Astrocyte (in vitro differentiated cells and primary cell): ENCODE data around the gene SPATA2. TPM values are rescaled to one million over a fixed set of nuclear protein-coding genes. Genes with fewer than 3 reads are reported as not detected.

ENCODE experiments used
- DNase-seq: peaks from one replicate; pipeline ENCODE4 v3.0.0-alpha.2; 2010; ENCODE audit warnings: low read depth
- FAIRE-seq: peaks from 2 replicates; lab custom pipeline; 2011; peaks lifted over from hg19 to GRCh38; lab: Jason Lieb, UNC
- H2AFZ ChIP-seq: 2 replicates; pipeline ENCODE4 v1.6.0; 2012; ENCODE audit warnings: low read depth, low read length, inconsistent platforms
- H3K27ac ChIP-seq: 2 replicates; pipeline ENCODE4 v1.5.1; 2011; ENCODE audit warnings: low read depth, low read length, inconsistent platforms
- H3K27me3 ChIP-seq: 2 replicates; pipeline ENCODE4 v1.6.0; 2011; ENCODE audit warnings: low read length, inconsistent platforms; ENCODE audit not compliant: insufficient read depth
- H3K36me3 ChIP-seq: 2 replicates; pipeline ENCODE4 v1.5.1; 2011; ENCODE audit warnings: low read length, inconsistent platforms; ENCODE audit not compliant: insufficient read depth
- H3K4me1 ChIP-seq: 2 replicates; pipeline ENCODE4 v1.5.1; 2011; ENCODE audit warnings: low read length, inconsistent platforms; ENCODE audit not compliant: insufficient read depth
- H3K4me2 ChIP-seq: 2 replicates; pipeline ENCODE4 v1.6.0; 2012; ENCODE audit warnings: low read length, inconsistent platforms
- H3K4me3 ChIP-seq: 2 replicates; pipeline ENCODE4 v1.5.1; 2011; ENCODE audit warnings: low read depth, mild to moderate bottlenecking, low read length, inconsistent platforms; ENCODE audit not compliant: insufficient read depth
- H3K79me2 ChIP-seq: 2 replicates; pipeline ENCODE4 v1.6.0; 2012; ENCODE audit warnings: mild to moderate bottlenecking, low read length, inconsistent platforms; ENCODE audit not compliant: insufficient read depth
- H3K9ac ChIP-seq: 2 replicates; pipeline ENCODE4 v1.6.0; 2012; ENCODE audit warnings: mild to moderate bottlenecking, low read length, inconsistent platforms
- H3K9me3 ChIP-seq: 2 replicates; pipeline ENCODE4 v1.5.1; 2012; ENCODE audit warnings: low read depth, mild to moderate bottlenecking, low read length, inconsistent platforms; ENCODE audit not compliant: insufficient read depth
- H4K20me1 ChIP-seq: 2 replicates; pipeline ENCODE4 v1.6.0; 2012; ENCODE audit warnings: low read length, inconsistent platforms; ENCODE audit not compliant: insufficient read depth
- H3K27ac Mint-ChIP-seq: one replicate; pipeline ENCODE4 v1.8.0; 2021; ENCODE audit warnings: mild to moderate bottlenecking, mixed read lengths; ENCODE audit not compliant: unreplicated experiment
- H3K27me3 Mint-ChIP-seq: one replicate; pipeline ENCODE4 v1.8.0; 2021; ENCODE audit warnings: low read depth, mixed read lengths; ENCODE audit not compliant: unreplicated experiment
- H3K36me3 Mint-ChIP-seq: one replicate; pipeline ENCODE4 v1.8.0; 2021; ENCODE audit warnings: low read depth, mixed read lengths; ENCODE audit not compliant: unreplicated experiment
- H3K4me1 Mint-ChIP-seq: one replicate; pipeline ENCODE4 v1.8.0; 2021; ENCODE audit warnings: low read depth, mixed read lengths; ENCODE audit not compliant: unreplicated experiment
- H3K4me3 Mint-ChIP-seq: one replicate; pipeline ENCODE4 v1.8.0; 2021; ENCODE audit warnings: mild to moderate bottlenecking, moderate library complexity, mixed read lengths; ENCODE audit not compliant: unreplicated experiment
- H3K9me3 Mint-ChIP-seq: one replicate; pipeline ENCODE4 v1.8.0; 2021; ENCODE audit warnings: mild to moderate bottlenecking, mixed read lengths; ENCODE audit not compliant: unreplicated experiment
- EZH2 ChIP-seq: IDR thresholded peaks from 2 replicates; pipeline ENCODE4 v1.6.1; 2012; ENCODE audit warnings: mild to moderate bottlenecking, low read length, inconsistent platforms; ENCODE audit not compliant: insufficient read depth
- total RNA-seq: library from RNA; stranded (reverse); gene quantifications from 2 replicates; pipeline ENCODE4 v1.2.1, GENCODE V29; 2021
- TF ChIP-seq, protein P1 (sequence below): IDR thresholded peaks from 2 replicates; pipeline ENCODE4 v1.5.1; 2011; ENCODE audit warnings: low read depth, mild to moderate bottlenecking, inconsistent platforms, low read length, moderate library complexity; ENCODE audit not compliant: insufficient read depth

The SPATA2 gene
- total RNA-seq, 1 donor from 2014 or later = 7.3 TPM

DNA sequence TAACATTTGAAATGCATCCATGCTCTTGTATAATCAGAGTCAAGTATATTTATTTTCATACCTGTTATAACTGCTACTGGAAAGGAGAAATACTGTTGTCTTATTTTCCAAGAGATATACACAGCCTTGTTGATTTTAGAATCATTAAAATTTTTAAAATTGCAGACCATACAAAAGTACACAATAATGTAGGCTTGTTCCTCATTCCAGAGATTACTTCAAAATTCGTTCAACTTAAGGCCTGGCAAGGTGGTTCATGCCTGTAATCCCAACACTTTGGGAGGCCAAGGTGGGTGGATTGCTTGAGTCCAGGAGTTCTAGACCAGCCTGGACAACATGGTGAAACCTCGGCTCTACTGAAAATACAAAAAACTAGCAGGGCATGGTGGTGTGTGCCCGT is 27.0 kb upstream of the SPATA2 start:
- H3K4me1 Mint-ChIP-seq = peaks cover 16% of the 10 kb centered on the region
- Histone ChIP-seq H3K4me1 (peaks cover 17% of the 10 kb centered on the region), H3K36me3 (peaks cover 34% of the 10 kb centered on the region), H2AFZ (no peak overlapping the region), H3K9ac (no peak overlapping the region), H3K79me2 (peaks cover 84% of the 10 kb centered on the region), H3K4me3 (no peak overlapping the region), H3K4me2 (no peak overlapping the region), H4K20me1 (peaks cover 51% of the 10 kb centered on the region), H3K27ac (no peak overlapping the region), H3K9me3 (no peaks in the 10 kb centered on the region), H3K27me3 (no peaks in the 10 kb centered on the region)
- H3K36me3 Mint-ChIP-seq = peaks cover 19% of the 10 kb centered on the region
- no peaks in the 10 kb centered on the region for H3K27me3 Mint-ChIP-seq
- H3K27ac Mint-ChIP-seq = no peak overlapping the region
- FAIRE-seq (no peak), DNase-seq (no peak)
- TF ChIP-seq, protein P1, sequence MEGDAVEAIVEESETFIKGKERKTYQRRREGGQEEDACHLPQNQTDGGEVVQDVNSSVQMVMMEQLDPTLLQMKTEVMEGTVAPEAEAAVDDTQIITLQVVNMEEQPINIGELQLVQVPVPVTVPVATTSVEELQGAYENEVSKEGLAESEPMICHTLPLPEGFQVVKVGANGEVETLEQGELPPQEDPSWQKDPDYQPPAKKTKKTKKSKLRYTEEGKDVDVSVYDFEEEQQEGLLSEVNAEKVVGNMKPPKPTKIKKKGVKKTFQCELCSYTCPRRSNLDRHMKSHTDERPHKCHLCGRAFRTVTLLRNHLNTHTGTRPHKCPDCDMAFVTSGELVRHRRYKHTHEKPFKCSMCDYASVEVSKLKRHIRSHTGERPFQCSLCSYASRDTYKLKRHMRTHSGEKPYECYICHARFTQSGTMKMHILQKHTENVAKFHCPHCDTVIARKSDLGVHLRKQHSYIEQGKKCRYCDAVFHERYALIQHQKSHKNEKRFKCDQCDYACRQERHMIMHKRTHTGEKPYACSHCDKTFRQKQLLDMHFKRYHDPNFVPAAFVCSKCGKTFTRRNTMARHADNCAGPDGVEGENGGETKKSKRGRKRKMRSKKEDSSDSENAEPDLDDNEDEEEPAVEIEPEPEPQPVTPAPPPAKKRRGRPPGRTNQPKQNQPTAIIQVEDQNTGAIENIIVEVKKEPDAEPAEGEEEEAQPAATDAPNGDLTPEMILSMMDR = no peak
- TF ChIP-seq EZH2 = no peak
- H3K9me3 Mint-ChIP-seq = no peaks in the 10 kb centered on the region
- H3K4me3 Mint-ChIP-seq = no peak overlapping the region

DNA sequence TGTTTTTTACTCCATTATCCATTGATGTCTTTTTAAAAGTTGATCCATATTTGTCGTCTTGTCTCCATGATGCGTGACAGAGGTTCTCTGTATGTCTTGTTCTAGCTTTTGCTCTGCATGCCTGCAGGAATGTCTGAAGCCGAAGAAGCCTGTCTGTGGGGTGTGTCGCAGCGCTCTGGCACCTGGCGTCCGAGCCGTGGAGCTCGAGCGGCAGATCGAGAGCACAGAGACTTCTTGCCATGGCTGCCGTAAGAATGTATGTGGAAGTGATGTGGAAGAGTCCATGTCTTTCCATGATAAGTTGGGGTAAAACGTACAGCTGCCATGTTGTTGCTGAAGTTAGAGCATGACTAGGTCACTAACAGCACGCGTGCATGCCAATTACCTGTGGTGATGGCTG is 26.1 kb upstream of the SPATA2 start:
- Mint-ChIP-seq H3K27me3 (no peaks in the 10 kb centered on the region), H3K36me3 (peaks cover 19% of the 10 kb centered on the region), H3K9me3 (no peaks in the 10 kb centered on the region), H3K4me1 (peaks cover 16% of the 10 kb centered on the region), H3K27ac (no peak overlapping the region), H3K4me3 (no peak overlapping the region)
- Histone ChIP-seq H3K27me3 (no peaks in the 10 kb centered on the region), H4K20me1 (peaks cover 59% of the 10 kb centered on the region), H3K4me3 (no peak overlapping the region), H3K4me2 (no peak overlapping the region), H3K9me3 (no peaks in the 10 kb centered on the region), H3K4me1 (peaks cover 22% of the 10 kb centered on the region), H3K9ac (no peak overlapping the region), H2AFZ (no peak overlapping the region), H3K36me3 (peaks cover 31% of the 10 kb centered on the region), H3K79me2 (peaks cover 93% of the 10 kb centered on the region), H3K27ac (no peak overlapping the region)
- TF ChIP-seq, protein P1 = no peak
- no peak for TF ChIP-seq EZH2
- FAIRE-seq = no peak
- no peak for DNase-seq
